ENCODE data around the gene RAB7B. TPM values are rescaled to one million over a fixed set of nuclear protein-coding genes. Genes with fewer than 3 reads are reported as not detected.

RAB7B gene
- total and polyA plus RNA-seq, 12 donors: 0.17 to 3.5 (median 0.82) TPM

DNA sequence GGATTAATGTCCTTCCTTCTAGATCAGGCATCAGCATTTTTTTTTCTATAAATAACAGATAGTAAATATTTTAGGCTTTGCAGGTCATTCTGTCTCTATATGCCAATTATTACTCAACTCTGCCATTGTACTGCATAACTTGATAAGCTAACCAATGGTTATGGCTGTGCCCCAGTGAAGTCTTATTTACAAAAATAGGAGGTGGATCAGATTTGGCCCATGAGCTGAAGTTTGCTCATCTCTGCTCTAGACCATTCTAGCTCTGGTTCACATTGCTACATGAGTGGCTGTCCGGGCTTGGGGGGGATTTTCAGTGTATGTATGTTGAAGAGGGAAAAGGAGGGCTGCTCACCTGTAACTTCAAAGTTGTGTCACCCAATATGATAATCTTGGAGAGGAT, 10.1 kb downstream of the RAB7B start:
- Histone ChIP-seq H3K4me1 (replicated peaks in 1 of 2) (no peaks in the 10 kb centered on the region), H3K36me3 (replicated peaks in 1 of 2) (no peaks in the 10 kb centered on the region), H3K27ac (no peak overlapping the region), H3K27me3 (no peaks in the 10 kb centered on the region), H3K4me3 (no peak overlapping the region), H3K9me3 (replicated peaks in 1 of 3) (no peaks in the 10 kb centered on the region)
- no peak for DNase-seq
- WGBS, 4 donors: 77 to 100% (median 91%) methylated on average over 1 of the region's 1 CpG
- intact Hi-C loops (cut with DNase I): no loop called here
- TF ChIP-seq POLR2A (IDR thresholded peaks at IDR 0.05): no peak
- TF ChIP-seq, protein P1, sequence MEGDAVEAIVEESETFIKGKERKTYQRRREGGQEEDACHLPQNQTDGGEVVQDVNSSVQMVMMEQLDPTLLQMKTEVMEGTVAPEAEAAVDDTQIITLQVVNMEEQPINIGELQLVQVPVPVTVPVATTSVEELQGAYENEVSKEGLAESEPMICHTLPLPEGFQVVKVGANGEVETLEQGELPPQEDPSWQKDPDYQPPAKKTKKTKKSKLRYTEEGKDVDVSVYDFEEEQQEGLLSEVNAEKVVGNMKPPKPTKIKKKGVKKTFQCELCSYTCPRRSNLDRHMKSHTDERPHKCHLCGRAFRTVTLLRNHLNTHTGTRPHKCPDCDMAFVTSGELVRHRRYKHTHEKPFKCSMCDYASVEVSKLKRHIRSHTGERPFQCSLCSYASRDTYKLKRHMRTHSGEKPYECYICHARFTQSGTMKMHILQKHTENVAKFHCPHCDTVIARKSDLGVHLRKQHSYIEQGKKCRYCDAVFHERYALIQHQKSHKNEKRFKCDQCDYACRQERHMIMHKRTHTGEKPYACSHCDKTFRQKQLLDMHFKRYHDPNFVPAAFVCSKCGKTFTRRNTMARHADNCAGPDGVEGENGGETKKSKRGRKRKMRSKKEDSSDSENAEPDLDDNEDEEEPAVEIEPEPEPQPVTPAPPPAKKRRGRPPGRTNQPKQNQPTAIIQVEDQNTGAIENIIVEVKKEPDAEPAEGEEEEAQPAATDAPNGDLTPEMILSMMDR (IDR thresholded peaks at IDR 0.05): no peak

DNA sequence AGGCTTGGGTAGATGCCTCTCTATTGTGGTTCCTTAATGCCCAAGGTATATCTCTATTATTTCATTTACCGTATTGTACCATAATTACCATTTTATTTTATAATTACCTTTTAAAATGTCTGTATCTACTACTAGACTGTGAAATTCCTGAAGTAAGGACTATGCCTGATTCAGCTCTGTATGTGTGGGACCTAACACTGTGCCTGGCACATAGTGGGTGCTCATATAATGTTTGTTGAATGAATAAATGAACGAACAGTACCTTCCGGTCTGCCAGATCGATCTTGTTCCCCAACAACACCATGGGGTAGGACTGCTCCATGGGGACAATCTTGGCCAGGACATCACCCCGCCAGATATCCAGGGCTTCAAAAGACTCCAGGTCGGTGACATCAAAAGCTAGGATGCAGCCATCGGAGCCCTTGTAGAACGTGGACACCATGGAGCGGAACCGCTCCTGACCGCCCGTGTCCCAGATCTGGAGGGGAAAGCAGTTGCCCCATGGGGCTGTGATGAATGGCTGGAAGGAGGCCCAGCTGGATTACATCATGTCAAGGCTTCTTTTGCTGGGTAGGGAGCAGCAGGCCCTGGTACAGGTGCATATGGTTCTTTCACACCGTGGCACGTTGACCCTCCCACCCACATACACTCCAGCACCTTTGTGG, 10.8 kb downstream of the RAB7B start:
- TF ChIP-seq POLR2A (IDR thresholded peaks at IDR 0.05): no peak
- TF ChIP-seq, protein P1 (IDR thresholded peaks at IDR 0.05): no peak
- Histone ChIP-seq H3K27ac (no peak overlapping the region), H3K36me3 (replicated peaks in 1 of 2) (no peaks in the 10 kb centered on the region), H3K4me3 (no peak overlapping the region), H3K4me1 (replicated peaks in 1 of 2) (no peaks in the 10 kb centered on the region), H3K27me3 (no peaks in the 10 kb centered on the region), H3K9me3 (replicated peaks in 1 of 3) (no peaks in the 10 kb centered on the region)
- DNase-seq: peak in 1 of 7 donors; percentile 33
- intact Hi-C loops (cut with DNase I): no loop called here
- WGBS, 4 donors: 92 to 96% (median 94%) methylated on average over 14 of the region's 14 CpGs

DNA sequence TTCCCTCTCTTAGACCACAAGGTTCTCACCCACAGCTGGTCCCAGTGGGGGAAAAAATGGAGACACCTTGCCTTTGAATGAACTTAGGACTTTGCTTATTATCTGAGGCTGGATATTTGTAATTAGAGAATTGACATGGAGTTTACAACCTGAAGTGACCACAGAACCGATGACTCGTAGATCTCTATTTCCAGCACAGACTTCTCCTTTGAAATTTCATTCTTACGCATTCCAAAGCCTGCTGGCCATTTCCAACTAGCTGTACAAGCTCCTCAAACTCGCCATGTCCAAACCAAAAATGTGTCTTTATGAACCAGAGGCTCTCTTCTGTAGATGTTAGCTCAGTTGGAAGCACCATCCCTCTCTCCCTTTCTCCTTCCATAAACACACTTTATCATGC, 12.0 kb downstream of the RAB7B start:
- intact Hi-C loops (cut with DNase I): no loop called here
- Histone ChIP-seq H3K4me1 (replicated peaks in 1 of 2) (no peaks in the 10 kb centered on the region), H3K4me3 (no peak overlapping the region), H3K9me3 (replicated peaks in 1 of 3) (no peaks in the 10 kb centered on the region), H3K27ac (no peak overlapping the region), H3K36me3 (replicated peaks in 1 of 2) (no peaks in the 10 kb centered on the region), H3K27me3 (no peaks in the 10 kb centered on the region)
- DNase-seq: no peak
- 66 to 85% (median 79%) methylated on average over 4 of the region's 4 CpGs for WGBS, 4 donors
- no peak for TF ChIP-seq POLR2A (IDR thresholded peaks at IDR 0.05)
- TF ChIP-seq, protein P1 (IDR thresholded peaks at IDR 0.05): no peak

DNA sequence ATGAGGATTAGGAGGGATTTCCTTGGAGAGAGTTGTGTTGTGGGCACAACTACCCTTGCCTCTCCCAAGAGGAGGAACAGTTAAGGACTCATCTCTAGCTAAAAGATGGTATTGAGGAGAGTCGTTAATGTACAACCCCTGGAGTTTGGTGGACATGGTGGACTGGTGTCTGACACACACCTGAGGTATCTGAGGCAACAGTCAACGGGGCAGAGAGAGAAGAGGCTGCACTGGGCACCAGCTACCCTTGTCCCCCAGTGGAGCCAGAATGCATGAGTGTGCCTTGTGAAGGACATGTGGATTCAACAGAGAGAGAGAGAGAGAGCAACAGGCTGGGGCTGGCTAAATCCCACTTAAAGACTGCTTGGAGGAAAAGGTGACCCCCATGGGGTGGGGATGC, 13.0 kb downstream of the RAB7B start:
- Histone ChIP-seq H3K4me3 (no peak overlapping the region), H3K9me3 (replicated peaks in 1 of 3) (no peaks in the 10 kb centered on the region), H3K36me3 (replicated peaks in 1 of 2) (no peaks in the 10 kb centered on the region), H3K27ac (no peak overlapping the region), H3K4me1 (replicated peaks in 1 of 2) (no peaks in the 10 kb centered on the region), H3K27me3 (no peaks in the 10 kb centered on the region)
- intact Hi-C loops (cut with DNase I): no loop called here
- no peak for DNase-seq
- 69 to 78% (median 75%) methylated on average over 2 of the region's 2 CpGs for WGBS, 4 donors
- no peak for TF ChIP-seq POLR2A (IDR thresholded peaks at IDR 0.05)
- TF ChIP-seq, protein P1 (IDR thresholded peaks at IDR 0.05): no peak
